GM13977 (cell line): ENCODE data around the gene SGPP1.
"Not testable (repeated sequence)": the region's sequence is repeated elsewhere in the genome, so short reads cannot be mapped to it uniquely, and the experiment has no call there.

ENCODE experiments used
- DNase-seq: peaks from one replicate; pipeline ENCODE4 v3.0.0; 2012; ENCODE audit warnings: low spot score
- CTCF ChIP-seq: IDR thresholded peaks from 2 replicates; pipeline ENCODE4 v1.5.1; 2012; ENCODE audit warnings: mild to moderate bottlenecking, control low read depth; ENCODE audit not compliant: insufficient read depth; ENCODE audit errors: extremely low read depth, missing control alignments
- in situ Hi-C: fragments of 300-500 bp; cut with MboI; formaldehyde crosslinking; loops from one replicate; pipeline ENCODE4 v1.12.0; 2022; ENCODE audit warnings: low sequenced_read_pairs, low pct_unique_long_range_greater_than_20kb, mixed read lengths, inconsistent platforms; ENCODE audit not compliant: unreplicated experiment

The SGPP1 gene

GRCh38 chr14:63764103-63764502, 36.2 kb upstream of the SGPP1 start:
- no peak for DNase-seq
- in situ Hi-C loops = loop anchor here (25.0 kb wide), 1 partner anchor 377 kb away; no protein-coding TSS in a partner anchor
- TF ChIP-seq CTCF = no peak

- in situ Hi-C loops = loop anchor here (25.0 kb wide), 1 partner anchor 374 kb away; no protein-coding TSS in a partner anchor
- no peak for TF ChIP-seq CTCF
- DNase-seq = no peak
Observed at GRCh38 chr14:63761351-63762117, 33.7 kb upstream of the SGPP1 start.

- peak; percentile 35 for DNase-seq
- in situ Hi-C loops = loop anchor here (25.0 kb wide), 1 partner anchor 373 kb away; no protein-coding TSS in a partner anchor
- no peak for TF ChIP-seq CTCF
Observed at GRCh38 chr14:63760014-63760413, 32.1 kb upstream of the SGPP1 start.

- in situ Hi-C loops = loop anchor here (25.0 kb wide), 1 partner anchor 372 kb away; no protein-coding TSS in a partner anchor
- peak; percentile 34 for DNase-seq
- no peak for TF ChIP-seq CTCF
Observed at GRCh38 chr14:63759456-63759855, 31.6 kb upstream of the SGPP1 start.

GRCh38 chr14:63757211-63757610, 29.3 kb upstream of the SGPP1 start:
- no peak for TF ChIP-seq CTCF
- in situ Hi-C loops = loop anchor here (25.0 kb wide), 1 partner anchor 370 kb away; no protein-coding TSS in a partner anchor
- no peak for DNase-seq

- in situ Hi-C loops = loop anchor here (25.0 kb wide), 1 partner anchor 365 kb away; no protein-coding TSS in a partner anchor
- TF ChIP-seq CTCF = no peak
- no peak for DNase-seq
Observed at GRCh38 chr14:63752449-63753169, 24.7 kb upstream of the SGPP1 start.

GRCh38 chr14:63751076-63751475, 23.2 kb upstream of the SGPP1 start:
- DNase-seq = not testable (repeated sequence)
- in situ Hi-C loops = loop anchor here (25.0 kb wide), 1 partner anchor 364 kb away; no protein-coding TSS in a partner anchor
